ENCODE measurements around the gene MAML1.

MAML1 gene

GRCh38 chr5:179817470-179817840 is 84.8 kb downstream of the MAML1 start:
- DNase-seq, result peak in 2 of 10 donors; percentile 59 to 84
- intact Hi-C loops (cut with DNase I), result no loop called here

- intact Hi-C loops (cut with DNase I), result no loop called here
- DNase-seq, result peak in 4 of 10 donors; percentile 28 to 72 (median 68)
Observed at GRCh38 chr5:179817890-179818745, 85.5 kb downstream of the MAML1 start.

- peak; percentile 85 to 99 (median 92) for DNase-seq
- intact Hi-C loops (cut with DNase I), result no loop called here
Observed at GRCh38 chr5:179818746-179819295, 86.2 kb downstream of the MAML1 start.

GRCh38 chr5:179819296-179820126 is 86.9 kb downstream of the MAML1 start:
- peak in 7 of 10 donors; percentile 53 to 95 (median 70) for DNase-seq
- intact Hi-C loops (cut with DNase I), result loop anchor here (2.0 to 5.0 kb wide), 2 partner anchors 13 to 38 kb away; partner anchors contain the start of genes MGAT4B and MRNIP

- peak in 1 of 10 donors; percentile 80 for DNase-seq
- intact Hi-C loops (cut with DNase I), result loop anchor here (2.0 to 5.0 kb wide), 2 partner anchors 13 to 37 kb away; partner anchors contain the start of genes MGAT4B and MRNIP
Observed at GRCh38 chr5:179820127-179820482, 87.5 kb downstream of the MAML1 start.

- intact Hi-C loops (cut with DNase I), result loop anchor here (2.0 to 5.0 kb wide), 2 partner anchors 14 to 37 kb away; partner anchors contain the start of genes MGAT4B and MRNIP
- DNase-seq, result peak; percentile 84 to 99 (median 88)
Observed at GRCh38 chr5:179820483-179821297, 88.1 kb downstream of the MAML1 start, which contains the start of gene SQSTM1. Gene SQSTM1 (plus strand): TSS chr5:179820905. CDS start chr5:179820937, 32 bp downstream.

- intact Hi-C loops (cut with DNase I), result loop anchor here (2.0 to 5.0 kb wide), 2 partner anchors 15 to 36 kb away; partner anchors contain the start of genes MGAT4B and MRNIP
- peak; percentile 83 to 98 (median 89) for DNase-seq
Observed at GRCh38 chr5:179821298-179822058, 88.9 kb downstream of the MAML1 start.

- DNase-seq, result peak in 2 of 10 donors; percentile 36 to 39
- intact Hi-C loops (cut with DNase I), result loop anchor here (5.0 kb wide), 1 partner anchor 35 kb away; the partner anchor contains the start of gene MRNIP
Observed at GRCh38 chr5:179822059-179822432, 89.4 kb downstream of the MAML1 start.

GRCh38 chr5:179822444-179822990 is 89.9 kb downstream of the MAML1 start:
- intact Hi-C loops (cut with DNase I), result loop anchor here (5.0 kb wide), 1 partner anchor 35 kb away; the partner anchor contains the start of gene MRNIP
- DNase-seq, result peak in 2 of 10 donors; percentile 49 to 60

- DNase-seq, result peak in 3 of 10 donors; percentile 35 to 72 (median 63)
- intact Hi-C loops (cut with DNase I), result loop anchor here (5.0 kb wide), 1 partner anchor 33 kb away; the partner anchor contains the start of gene MRNIP
Observed at GRCh38 chr5:179823937-179824744, 91.5 kb downstream of the MAML1 start.

GRCh38 chr5:179824745-179825112 is 92.1 kb downstream of the MAML1 start:
- intact Hi-C loops (cut with DNase I), result loop anchor here (5.0 kb wide), 1 partner anchor 33 kb away; the partner anchor contains the start of gene MRNIP
- peak in 2 of 10 donors; percentile 1 to 13 for DNase-seq

- DNase-seq, result peak in 3 of 10 donors; percentile 26 to 64 (median 32)
- intact Hi-C loops (cut with DNase I), result no loop called here
Observed at GRCh38 chr5:179825655-179826182, 93.1 kb downstream of the MAML1 start.
